Fibroblast of mammary gland (primary cell): Measurements from ENCODE around the gene SPA17.

Experiments
- DNase-seq: peaks from one replicate; pipeline ENCODE4 v3.0.0-alpha.2; 2010; ENCODE audit warnings: low read depth
- H3K4me3 ChIP-seq: 2 replicates; pipeline ENCODE4 v1.5.1; 2011; ENCODE audit warnings: low read depth, mild to moderate bottlenecking, low read length, moderate library complexity; ENCODE audit not compliant: control insufficient read depth
- TF ChIP-seq, protein P1 (sequence below): conservative IDR thresholded peaks from 2 replicates; pipeline ENCODE4 v1.5.1; 2011; ENCODE audit warnings: low read depth, low read length, inconsistent platforms; ENCODE audit not compliant: control insufficient read depth, insufficient read depth

Gene SPA17

GRCh38 chr11:124727474-124727873, 53.8 kb downstream of the SPA17 start:
- H3K4me3 ChIP-seq: no peak overlapping the region
- DNase-seq: no peak
- TF ChIP-seq, protein P1, sequence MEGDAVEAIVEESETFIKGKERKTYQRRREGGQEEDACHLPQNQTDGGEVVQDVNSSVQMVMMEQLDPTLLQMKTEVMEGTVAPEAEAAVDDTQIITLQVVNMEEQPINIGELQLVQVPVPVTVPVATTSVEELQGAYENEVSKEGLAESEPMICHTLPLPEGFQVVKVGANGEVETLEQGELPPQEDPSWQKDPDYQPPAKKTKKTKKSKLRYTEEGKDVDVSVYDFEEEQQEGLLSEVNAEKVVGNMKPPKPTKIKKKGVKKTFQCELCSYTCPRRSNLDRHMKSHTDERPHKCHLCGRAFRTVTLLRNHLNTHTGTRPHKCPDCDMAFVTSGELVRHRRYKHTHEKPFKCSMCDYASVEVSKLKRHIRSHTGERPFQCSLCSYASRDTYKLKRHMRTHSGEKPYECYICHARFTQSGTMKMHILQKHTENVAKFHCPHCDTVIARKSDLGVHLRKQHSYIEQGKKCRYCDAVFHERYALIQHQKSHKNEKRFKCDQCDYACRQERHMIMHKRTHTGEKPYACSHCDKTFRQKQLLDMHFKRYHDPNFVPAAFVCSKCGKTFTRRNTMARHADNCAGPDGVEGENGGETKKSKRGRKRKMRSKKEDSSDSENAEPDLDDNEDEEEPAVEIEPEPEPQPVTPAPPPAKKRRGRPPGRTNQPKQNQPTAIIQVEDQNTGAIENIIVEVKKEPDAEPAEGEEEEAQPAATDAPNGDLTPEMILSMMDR: no peak

DNA sequence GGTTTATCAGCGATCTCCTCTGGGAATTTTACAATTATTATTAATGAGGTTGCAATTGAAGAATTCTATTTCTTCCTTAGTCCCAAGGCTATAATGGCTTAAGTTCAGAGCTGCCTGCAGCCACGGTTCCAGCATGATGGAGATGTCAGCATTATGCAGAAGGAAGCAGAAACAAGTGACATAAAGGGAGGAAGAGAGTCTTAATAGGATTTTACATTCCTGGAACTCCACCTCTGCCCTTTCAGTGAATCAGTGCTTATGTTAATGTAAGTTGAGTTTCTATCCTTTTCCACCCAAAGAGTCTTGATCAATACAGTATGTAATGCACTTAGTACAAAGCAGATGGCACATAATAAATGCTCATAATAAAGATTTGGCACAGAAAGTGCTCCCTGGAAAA, 54.4 kb downstream of the SPA17 start:
- TF ChIP-seq, protein P1: no peak
- DNase-seq: no peak
- H3K4me3 ChIP-seq: no peak overlapping the region

- no peak overlapping the region for H3K4me3 ChIP-seq
- DNase-seq: no peak
- TF ChIP-seq, protein P1: no peak
Measured at GRCh38 chr11:124729571-124729970, 55.9 kb downstream of the SPA17 start.

GRCh38 chr11:124732230-124732629, 58.5 kb downstream of the SPA17 start:
- no peak overlapping the region for H3K4me3 ChIP-seq
- DNase-seq: no peak
- TF ChIP-seq, protein P1: no peak

GRCh38 chr11:124736736-124737135, 63.0 kb downstream of the SPA17 start:
- no peak overlapping the region for H3K4me3 ChIP-seq
- TF ChIP-seq, protein P1: no peak
- DNase-seq: no peak

GRCh38 chr11:124737638-124738305, 64.1 kb downstream of the SPA17 start:
- H3K4me3 ChIP-seq: no peak overlapping the region
- DNase-seq: no peak
- TF ChIP-seq, protein P1: no peak
